ENCODE data around the gene SLC25A13. TPM values are rescaled to one million over a fixed set of nuclear protein-coding genes. Genes with fewer than 3 reads are reported as not detected.

The SLC25A13 gene
- total RNA-seq, 1 experiment from 2014 or later, result 80.1 TPM

DNA sequence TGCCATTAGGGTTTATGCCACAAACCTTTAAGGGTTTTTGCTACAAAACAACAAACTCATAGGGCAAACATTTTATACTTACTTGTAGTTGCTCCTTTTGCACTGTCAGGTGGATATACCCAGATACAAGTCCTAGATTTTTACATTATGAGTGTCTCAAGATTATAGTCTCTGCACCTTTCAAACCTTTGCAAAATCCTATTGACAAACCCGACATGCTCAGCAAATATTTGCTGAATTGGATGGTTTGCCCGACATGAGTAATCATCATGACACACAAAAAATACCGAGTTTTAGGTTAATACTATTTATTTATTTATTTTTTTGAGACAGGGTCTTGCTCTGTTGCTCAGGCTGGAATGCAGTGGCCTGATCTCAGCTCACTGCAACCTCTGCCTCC is 117.3 kb downstream of the SLC25A13 start:
- Histone ChIP-seq H3K4me3 (ENCODE audit: insufficient read depth, low read depth, low read length) (no peak overlapping the region), H3K27me3 (ENCODE audit: control insufficient read depth, insufficient read depth, low read length) (no peaks in the 10 kb centered on the region), H3K36me3 (replicated peaks; ENCODE audit: control insufficient read depth, insufficient read depth, low read length) (no peaks in the 10 kb centered on the region)
- no peak for DNase-seq

DNA sequence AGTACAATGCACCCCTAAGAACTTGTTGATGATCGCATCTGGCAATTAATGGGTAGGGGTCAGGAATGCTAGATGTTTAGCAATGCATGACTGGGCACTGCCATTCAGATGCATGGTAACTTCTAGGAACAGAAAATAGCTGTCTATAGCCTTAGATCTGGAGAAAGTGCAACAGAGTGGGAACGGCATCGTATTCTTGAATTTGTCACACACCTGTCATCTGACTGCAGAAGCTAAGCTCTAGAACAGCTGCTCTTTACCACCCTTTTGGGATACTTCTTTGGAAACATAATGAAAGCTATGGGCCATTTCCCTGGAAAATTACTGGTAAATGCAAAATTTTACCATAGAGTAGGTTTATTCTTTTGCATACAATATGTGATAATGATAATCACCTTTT is 118.1 kb downstream of the SLC25A13 start:
- Histone ChIP-seq H3K27me3 (ENCODE audit: control insufficient read depth, insufficient read depth, low read length) (no peaks in the 10 kb centered on the region; the same call in 1 of the 2 replicates), H3K36me3 (replicated peaks; ENCODE audit: control insufficient read depth, insufficient read depth, low read length) (no peaks in the 10 kb centered on the region), H3K4me3 (ENCODE audit: insufficient read depth, low read depth, low read length) (no peak overlapping the region)
- DNase-seq, result no peak

DNA sequence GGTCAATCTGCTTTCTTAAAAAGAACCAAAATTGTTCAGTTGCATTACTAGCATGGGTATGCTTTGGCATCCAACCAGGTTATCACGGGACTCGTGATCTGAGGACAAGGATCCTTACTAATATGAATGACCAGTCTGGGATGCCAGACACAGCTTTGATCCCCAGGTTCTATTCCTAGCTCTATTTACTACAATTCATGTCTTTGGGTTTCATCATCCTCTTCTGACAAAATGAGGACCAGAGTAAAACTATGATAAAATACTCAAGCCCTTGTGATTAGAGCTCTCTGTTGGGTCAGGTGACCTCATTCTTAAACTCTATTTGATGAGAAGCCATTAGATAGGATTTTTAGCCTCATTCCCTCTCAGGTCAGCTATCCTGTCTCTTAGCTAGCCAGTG is 119.8 kb downstream of the SLC25A13 start:
- DNase-seq, result no peak
- no peaks in the 10 kb centered on the region for H3K36me3 ChIP-seq (replicated peaks; ENCODE audit: control insufficient read depth, insufficient read depth, low read length)
- H3K27me3 ChIP-seq (ENCODE audit: control insufficient read depth, insufficient read depth, low read length), result no peaks in the 10 kb centered on the region; the same call in 1 of the 2 replicates
- no peak overlapping the region for H3K4me3 ChIP-seq (ENCODE audit: insufficient read depth, low read depth, low read length)

DNA sequence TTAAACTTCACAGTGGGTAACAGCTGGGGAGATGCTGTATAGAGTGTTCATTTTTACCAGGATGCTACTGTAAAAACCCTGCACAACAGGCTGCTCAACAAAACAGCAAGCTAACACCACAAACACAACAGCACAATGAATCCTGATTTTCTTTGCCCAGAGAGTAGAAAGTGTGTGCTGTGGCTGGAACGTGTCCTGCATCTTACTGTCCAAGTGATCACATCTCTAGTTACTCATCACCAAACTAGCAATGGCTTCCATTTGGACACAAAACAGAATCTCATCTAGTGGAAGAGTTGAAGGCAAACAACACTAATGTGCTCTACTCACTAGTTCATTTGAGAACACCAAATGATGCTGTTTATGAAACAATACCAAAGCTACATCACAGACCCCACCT is 121.2 kb downstream of the SLC25A13 start:
- Histone ChIP-seq H3K4me3 (ENCODE audit: insufficient read depth, low read depth, low read length) (no peak overlapping the region), H3K27me3 (ENCODE audit: control insufficient read depth, insufficient read depth, low read length) (no peaks in the 10 kb centered on the region; the same call in 1 of the 2 replicates)
- DNase-seq, result no peak

DNA sequence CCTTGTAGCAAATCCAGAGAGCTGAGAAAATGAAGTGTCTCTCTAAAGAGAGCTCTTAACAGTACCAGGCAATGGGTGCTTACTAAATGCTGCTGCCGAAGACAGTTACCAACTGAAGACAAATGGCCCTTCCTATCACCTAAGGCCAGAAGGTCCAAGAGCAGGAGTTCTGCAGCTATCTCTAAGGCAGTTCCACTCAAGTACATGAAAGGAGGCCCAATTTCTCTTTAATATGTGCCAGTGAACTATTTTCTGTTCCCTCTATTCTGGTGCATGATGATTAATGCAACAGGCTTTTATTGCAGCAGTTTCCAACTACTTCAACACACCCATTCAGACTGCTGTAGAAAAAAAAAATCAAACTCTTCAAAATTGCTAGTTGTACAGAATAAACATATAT is 122.5 kb downstream of the SLC25A13 start:
- H3K27me3 ChIP-seq (ENCODE audit: control insufficient read depth, insufficient read depth, low read length), result no peaks in the 10 kb centered on the region; the same call in 1 of the 2 replicates
- H3K4me3 ChIP-seq (ENCODE audit: insufficient read depth, low read depth, low read length), result no peak overlapping the region
- no peak for DNase-seq
- no peaks in the 10 kb centered on the region for H3K36me3 ChIP-seq (replicated peaks; ENCODE audit: control insufficient read depth, insufficient read depth, low read length)

More for the DNA sequence above, 121.2 kb downstream of the SLC25A13 start:
- H3K36me3 ChIP-seq (replicated peaks; ENCODE audit: control insufficient read depth, insufficient read depth, low read length), result no peaks in the 10 kb centered on the region

DNA sequence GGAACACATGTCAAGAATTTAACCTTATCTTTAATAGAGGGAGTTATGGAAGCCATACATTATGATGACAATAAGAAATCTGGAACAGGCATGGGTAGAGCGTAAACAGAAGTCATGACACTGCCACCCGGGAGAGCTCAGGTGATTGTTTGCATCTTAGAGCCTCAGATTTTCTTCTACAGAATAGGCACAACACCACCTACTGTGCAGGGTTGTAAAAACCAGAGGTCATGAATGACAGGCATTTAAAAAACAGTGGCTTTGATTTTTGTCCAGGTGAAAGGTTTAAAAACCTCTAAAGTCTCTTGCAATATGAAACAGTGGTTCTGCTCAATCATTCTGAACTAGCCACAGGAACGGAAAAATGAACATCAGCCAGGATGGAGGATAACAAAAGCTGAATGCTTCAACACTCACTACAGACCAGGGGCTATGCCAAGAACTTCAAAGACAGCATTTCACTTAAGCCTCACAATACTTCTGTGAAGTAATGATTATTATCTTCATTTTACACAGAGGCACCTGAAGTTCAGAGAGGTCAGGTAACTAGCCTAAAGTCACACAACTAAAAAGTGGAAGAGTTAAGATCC is 123.8 kb downstream of the SLC25A13 start:
- H3K36me3 ChIP-seq (replicated peaks; ENCODE audit: control insufficient read depth, insufficient read depth, low read length), result no peaks in the 10 kb centered on the region
- no peak for DNase-seq
- H3K4me3 ChIP-seq (ENCODE audit: insufficient read depth, low read depth, low read length), result no peak overlapping the region
- no peaks in the 10 kb centered on the region; the same call in 1 of the 2 replicates for H3K27me3 ChIP-seq (ENCODE audit: control insufficient read depth, insufficient read depth, low read length)

DNA sequence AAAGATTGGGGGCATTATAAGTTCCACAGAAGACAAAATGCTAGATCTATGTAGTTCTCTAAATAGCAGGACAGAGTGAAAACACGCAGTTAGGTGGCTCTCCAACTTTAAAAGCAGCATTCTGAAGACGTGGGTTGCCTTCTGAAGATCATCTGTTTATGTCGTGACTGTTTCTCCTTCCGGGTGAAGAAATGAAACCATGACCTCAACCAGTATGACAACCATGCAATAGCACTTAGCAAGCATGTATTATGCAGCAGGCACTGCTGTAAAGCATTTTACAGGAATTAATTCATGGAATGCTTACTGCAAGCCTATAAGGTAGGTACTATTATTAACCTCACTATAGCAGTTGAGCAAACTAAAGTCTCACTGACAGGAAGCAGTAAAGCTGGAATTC is 125.2 kb downstream of the SLC25A13 start:
- no peaks in the 10 kb centered on the region; the same call in 1 of the 2 replicates for H3K27me3 ChIP-seq (ENCODE audit: control insufficient read depth, insufficient read depth, low read length)
- no peaks in the 10 kb centered on the region; the same call in 1 of the 2 replicates for H3K36me3 ChIP-seq (replicated peaks; ENCODE audit: control insufficient read depth, insufficient read depth, low read length)
- DNase-seq, result no peak
- no peak overlapping the region for H3K4me3 ChIP-seq (ENCODE audit: insufficient read depth, low read depth, low read length)

DNA sequence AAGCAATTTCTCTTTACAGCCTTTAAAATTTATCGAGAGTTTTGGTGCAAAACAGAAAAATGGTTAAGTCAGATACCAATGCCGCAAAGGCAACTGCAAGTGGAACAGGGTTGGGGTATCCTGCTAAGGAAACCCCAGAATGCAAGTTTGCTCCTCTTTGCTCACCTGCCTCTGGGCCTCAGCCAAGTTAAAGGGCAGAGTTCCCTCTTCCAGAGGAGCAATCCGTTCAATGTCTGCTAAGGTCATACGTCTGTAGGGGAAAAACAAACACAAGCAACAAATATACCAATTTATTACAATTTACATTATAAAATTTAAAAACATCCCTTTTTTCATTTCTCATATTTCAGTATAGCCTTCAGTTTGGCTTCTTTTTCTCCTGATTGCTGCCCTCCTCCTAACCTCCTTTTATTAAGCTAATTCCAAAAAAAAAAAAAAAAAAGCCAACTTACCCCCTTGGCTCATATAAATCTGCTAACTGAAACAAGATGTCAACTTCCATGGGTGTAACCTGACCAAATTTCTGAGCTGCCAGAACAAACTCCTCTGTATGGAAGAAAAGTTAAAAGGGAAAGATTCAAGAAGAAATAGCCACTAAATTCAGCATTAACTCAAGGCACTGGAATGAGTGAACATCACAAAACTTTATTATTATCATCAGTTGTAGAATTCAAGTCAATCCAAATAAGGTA is 132.6 kb downstream of the SLC25A13 start:
- Histone ChIP-seq H3K4me3 (ENCODE audit: insufficient read depth, low read depth, low read length) (no peak overlapping the region), H3K27me3 (ENCODE audit: control insufficient read depth, insufficient read depth, low read length) (no peaks in the 10 kb centered on the region), H3K36me3 (replicated peaks; ENCODE audit: control insufficient read depth, insufficient read depth, low read length) (peaks cover 1% of the 10 kb centered on the region)
- no peak for DNase-seq

DNA sequence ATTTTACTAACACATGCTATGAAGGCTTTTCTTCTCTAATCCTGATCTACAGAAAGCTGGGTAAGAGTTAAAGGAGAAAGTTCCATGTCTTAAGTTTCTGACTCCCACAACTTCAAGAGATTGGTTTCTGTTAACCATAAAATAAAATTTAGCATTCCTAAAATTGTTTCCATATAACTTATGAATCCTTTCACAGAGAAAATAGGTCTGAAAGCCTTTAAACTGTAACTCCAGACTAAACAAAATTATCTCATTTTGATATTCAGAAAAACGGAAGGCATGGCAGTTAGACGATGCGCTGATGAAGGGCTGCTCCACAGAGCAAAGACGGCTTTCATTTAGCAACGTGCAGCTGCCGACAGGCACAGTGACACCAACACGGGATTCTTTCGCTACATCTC is 133.3 kb downstream of the SLC25A13 start:
- peaks cover 1% of the 10 kb centered on the region for H3K36me3 ChIP-seq (replicated peaks; ENCODE audit: control insufficient read depth, insufficient read depth, low read length)
- no peaks in the 10 kb centered on the region for H3K27me3 ChIP-seq (ENCODE audit: control insufficient read depth, insufficient read depth, low read length)
- no peak for DNase-seq
- H3K4me3 ChIP-seq (ENCODE audit: insufficient read depth, low read depth, low read length), result no peak overlapping the region

DNA sequence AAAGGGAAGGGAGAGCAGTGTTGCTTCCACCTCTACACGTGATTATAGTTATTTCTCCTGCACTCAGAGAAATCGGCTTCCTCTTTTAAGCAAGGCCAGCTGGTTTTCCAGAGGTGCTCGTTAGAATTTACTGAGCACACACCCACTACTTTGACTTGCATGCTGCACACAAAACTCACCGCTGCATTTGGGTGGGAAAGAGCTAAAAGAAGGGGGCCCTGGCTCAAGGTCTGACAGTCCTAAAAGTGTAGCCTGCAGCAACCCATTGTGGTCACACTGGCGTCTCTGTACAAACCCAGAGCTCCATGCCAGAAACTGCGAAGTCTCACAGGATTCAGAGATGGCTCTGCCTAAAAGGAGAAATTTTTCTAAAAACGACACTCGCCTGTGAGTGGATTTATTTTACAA is 133.7 kb downstream of the SLC25A13 start:
- Histone ChIP-seq H3K27me3 (ENCODE audit: control insufficient read depth, insufficient read depth, low read length) (no peaks in the 10 kb centered on the region), H3K36me3 (replicated peaks; ENCODE audit: control insufficient read depth, insufficient read depth, low read length) (peaks cover 1% of the 10 kb centered on the region), H3K4me3 (ENCODE audit: insufficient read depth, low read depth, low read length) (no peak overlapping the region)
- DNase-seq, result no peak

DNA sequence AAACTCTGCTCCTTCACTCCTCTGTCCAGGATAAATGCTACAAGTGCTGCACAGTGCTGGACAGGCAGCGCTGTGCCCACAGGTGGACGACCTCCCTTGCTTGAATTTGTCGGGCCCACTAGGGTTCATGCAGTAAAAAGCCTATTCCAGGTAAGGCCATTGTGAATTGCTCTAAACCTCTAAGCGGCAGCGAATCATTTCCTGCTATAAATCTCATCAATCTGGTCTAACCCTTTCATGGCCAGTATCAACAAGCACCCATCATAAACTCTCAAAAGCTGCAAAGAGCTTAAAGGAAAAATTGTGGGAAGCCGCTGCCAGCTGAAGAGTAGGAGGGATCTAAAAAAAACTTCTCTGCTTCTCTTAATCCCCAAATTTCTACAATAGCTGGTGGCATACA is 134.2 kb downstream of the SLC25A13 start:
- Histone ChIP-seq H3K27me3 (ENCODE audit: control insufficient read depth, insufficient read depth, low read length) (no peaks in the 10 kb centered on the region), H3K4me3 (ENCODE audit: insufficient read depth, low read depth, low read length) (no peak overlapping the region), H3K36me3 (replicated peaks; ENCODE audit: control insufficient read depth, insufficient read depth, low read length) (peaks cover 1% of the 10 kb centered on the region)
- DNase-seq, result no peak

DNA sequence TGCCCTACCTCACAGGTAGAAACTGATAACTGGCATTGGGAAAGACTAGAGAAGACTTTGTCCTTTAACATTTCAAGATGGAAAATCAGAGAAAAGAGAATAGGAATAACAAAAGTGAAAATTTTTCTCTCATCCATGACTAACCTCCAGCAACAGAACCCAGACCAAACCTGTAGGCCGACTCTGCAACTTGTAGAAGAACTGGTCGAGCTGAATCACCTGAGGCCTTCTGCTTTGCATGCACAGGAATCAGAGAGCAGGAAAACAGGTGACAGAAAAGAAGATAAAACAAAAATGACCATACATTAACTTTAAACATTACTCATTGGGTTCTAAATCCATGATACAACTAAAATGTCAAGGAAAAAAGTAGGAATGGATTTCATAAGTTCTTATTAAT is 137.1 kb downstream of the SLC25A13 start:
- peaks cover 1% of the 10 kb centered on the region; the same call in 1 of the 2 replicates for H3K36me3 ChIP-seq (replicated peaks; ENCODE audit: control insufficient read depth, insufficient read depth, low read length)

DNA sequence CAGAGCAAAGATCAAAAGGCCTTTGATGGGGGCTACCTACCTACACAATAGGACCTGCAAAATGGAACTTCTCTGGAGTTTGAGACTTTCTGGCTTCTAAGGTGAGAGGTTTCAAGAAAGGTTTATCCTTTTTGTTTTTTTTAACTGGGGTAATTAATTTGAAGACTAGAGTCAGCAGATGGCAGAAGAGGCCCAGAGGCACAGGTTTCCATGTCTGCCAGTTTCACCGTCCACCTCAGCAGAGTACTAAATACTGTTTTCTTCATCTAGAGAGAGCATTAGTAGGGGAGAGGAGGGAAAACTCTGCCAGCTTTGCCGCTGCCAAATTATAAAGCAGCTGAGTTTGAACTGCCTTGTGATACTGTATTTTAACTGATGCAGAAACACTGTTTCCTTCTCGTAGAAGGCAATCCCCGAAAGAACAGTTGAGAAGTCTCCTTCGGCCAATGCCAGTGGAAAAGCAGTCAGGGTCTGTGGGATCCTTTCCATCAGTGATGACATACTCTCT is 138.7 kb downstream of the SLC25A13 start:
- no peak for DNase-seq
- Histone ChIP-seq H3K36me3 (replicated peaks; ENCODE audit: control insufficient read depth, insufficient read depth, low read length) (0 out of 2 replicates have a peak, but pooled peaks cover 1% of the 10 kb centered on the region), H3K27me3 (ENCODE audit: control insufficient read depth, insufficient read depth, low read length) (no peaks in the 10 kb centered on the region), H3K4me3 (ENCODE audit: insufficient read depth, low read depth, low read length) (no peak overlapping the region)

More for the DNA sequence above, 137.1 kb downstream of the SLC25A13 start:
- no peak for DNase-seq
- Histone ChIP-seq H3K4me3 (ENCODE audit: insufficient read depth, low read depth, low read length) (no peak overlapping the region), H3K27me3 (ENCODE audit: control insufficient read depth, insufficient read depth, low read length) (no peaks in the 10 kb centered on the region)

DNA sequence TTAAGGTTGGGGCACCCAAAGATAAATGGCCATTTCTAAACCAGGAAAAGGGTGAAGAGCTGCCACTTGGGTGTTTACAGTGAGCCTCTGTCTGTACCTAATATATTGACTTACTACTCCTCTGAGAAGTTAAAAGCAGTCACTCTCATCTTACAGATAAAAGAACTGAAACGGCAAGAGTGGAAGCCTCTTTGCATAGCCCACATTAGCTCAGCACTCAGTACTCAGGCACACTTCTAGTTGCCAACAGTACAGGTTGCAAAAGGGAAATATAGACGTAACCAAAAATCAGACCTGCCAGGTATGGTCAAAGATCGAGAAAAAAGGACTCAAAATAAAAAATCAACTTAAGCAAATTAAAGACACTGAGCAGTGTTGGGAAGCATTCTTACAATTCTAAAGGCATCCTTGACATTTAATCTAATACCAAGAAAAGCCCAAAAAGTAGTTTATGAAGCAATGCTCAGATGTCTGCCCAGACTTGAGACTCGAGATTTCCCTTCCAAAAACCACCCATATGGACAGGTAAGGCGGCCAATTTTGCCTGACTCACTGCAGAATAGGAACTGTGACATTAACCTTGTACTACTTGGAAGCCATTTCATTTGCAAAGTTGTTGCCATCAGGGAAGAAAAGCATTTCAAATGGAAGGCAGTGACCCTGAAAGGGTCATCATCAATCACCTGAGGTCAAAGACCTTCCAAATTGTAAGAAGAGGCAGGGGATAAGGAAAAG is 139.3 kb downstream of the SLC25A13 start:
- H3K27me3 ChIP-seq (ENCODE audit: control insufficient read depth, insufficient read depth, low read length), result no peaks in the 10 kb centered on the region
- H3K36me3 ChIP-seq (replicated peaks; ENCODE audit: control insufficient read depth, insufficient read depth, low read length), result 0 out of 2 replicates have a peak, but pooled peaks cover 1% of the 10 kb centered on the region
- H3K4me3 ChIP-seq (ENCODE audit: insufficient read depth, low read depth, low read length), result no peak overlapping the region
- DNase-seq, result no peak
